WTC11 (cell line): ENCODE results near the gene PIP4K2B. TPM values are rescaled to one million over a fixed set of nuclear protein-coding genes. Genes with fewer than 3 reads are reported as not detected.

Experiments used
- ATAC-seq: fragments of 200-7000 bp; cut with Tn5 transposase; 2 replicates; pipeline ENCODE4 v1.10.0; 2021; ENCODE audit warnings: mild to moderate bottlenecking, moderate library complexity
- CTCF ChIA-PET: fragments of 300-600 bp; sonication (Branson Sonifier 250); formaldehyde crosslinking; loops from one replicate; lab custom pipeline; 2021; ENCODE audit warnings: antibody characterized with exemption; lab: Charles Lee
- POLR2A ChIA-PET: fragments of 350-600 bp; sonication (Branson Sonifier 250); formaldehyde crosslinking; loops from one replicate; lab custom pipeline; 2021; ENCODE audit warnings: antibody characterized with exemption; lab: Charles Lee
- DNase-seq: peaks from one replicate; pipeline ENCODE4 v3.0.0; 2021; ENCODE audit warnings: low spot score
- H3K27ac Mint-ChIP-seq: 2 replicates; pipeline ENCODE4 v1.8.0; 2021; ENCODE audit warnings: mixed read lengths
- H3K27me3 Mint-ChIP-seq: 2 replicates; pipeline ENCODE4 v1.8.0; 2021; ENCODE audit warnings: low read depth, mild to moderate bottlenecking, moderate library complexity, mixed read lengths
- H3K36me3 Mint-ChIP-seq: 2 replicates; pipeline ENCODE4 v1.8.0; 2021; ENCODE audit warnings: mixed read lengths
- H3K4me1 Mint-ChIP-seq: 2 replicates; pipeline ENCODE4 v1.8.0; 2022; ENCODE audit warnings: mixed read lengths
- H3K4me3 Mint-ChIP-seq: 2 replicates; pipeline ENCODE4 v1.8.0; 2021; ENCODE audit warnings: mild to moderate bottlenecking, moderate library complexity, mixed read lengths
- H3K9me3 Mint-ChIP-seq: 2 replicates; pipeline ENCODE4 v1.8.0; 2021; ENCODE audit warnings: mixed read lengths
- CBFB ChIP-seq: sonication (generic); formaldehyde crosslinking; IDR thresholded peaks from 2 replicates; pipeline ENCODE4 v1.8.1; 2022; ENCODE audit warnings: mild to moderate bottlenecking, low read depth, missing genetic modification reagents
- CTCF ChIP-seq: fragments of 200-600 bp; IDR thresholded peaks from 2 replicates; pipeline ENCODE4 v1.8.0; 2022; ENCODE audit warnings: antibody characterized with exemption
- E2F4 ChIP-seq: sonication (generic); formaldehyde crosslinking; IDR thresholded peaks from 2 replicates; pipeline ENCODE4 v1.8.1; 2022; ENCODE audit warnings: low read depth, mild to moderate bottlenecking, moderate library complexity, missing genetic modification reagents, borderline replicate concordance
- NFATC4 ChIP-seq: fragments of 250-450 bp; sonication (Bioruptor Pico); IDR thresholded peaks from 2 replicates; pipeline ENCODE4 v1.9.0; 2021; ENCODE audit warnings: mild to moderate bottlenecking
- PREB ChIP-seq: sonication (generic); formaldehyde crosslinking; IDR thresholded peaks from 2 replicates; pipeline ENCODE4 v1.8.1; 2022; ENCODE audit warnings: mild to moderate bottlenecking, missing genetic modification reagents, moderate library complexity, borderline replicate concordance
- PRRX2 ChIP-seq: fragments of 250-450 bp; sonication (Bioruptor Pico); IDR thresholded peaks from 2 replicates; pipeline ENCODE4 v1.8.0; 2021; ENCODE audit warnings: mild to moderate bottlenecking
- SOX15 ChIP-seq: fragments of 250-450 bp; sonication (Bioruptor Pico); IDR thresholded peaks from 2 replicates; pipeline ENCODE4 v1.9.0; 2021; ENCODE audit warnings: mild to moderate bottlenecking
- ZBTB21 ChIP-seq: sonication (generic); formaldehyde crosslinking; IDR thresholded peaks from 2 replicates; pipeline ENCODE4 v1.8.1; 2023; ENCODE audit warnings: mild to moderate bottlenecking, missing genetic modification reagents, borderline replicate concordance
- ZNF425 ChIP-seq: fragments of 250-450 bp; sonication (Bioruptor Pico); conservative IDR thresholded peaks from 2 replicates; pipeline ENCODE4 v1.9.0; 2021; ENCODE audit warnings: mild to moderate bottlenecking
- total RNA-seq: library from RNA; stranded (reverse); gene quantifications from 3 replicates; pipeline ENCODE4 v1.2.3, GENCODE V29; 2021
- TF ChIP-seq, protein P1 (sequence below): fragments of 250-450 bp; sonication (Bioruptor Pico); IDR thresholded peaks from 2 replicates; pipeline ENCODE4 v1.9.0; 2021; ENCODE audit warnings: mild to moderate bottlenecking
- TF ChIP-seq, protein P2 (sequence below): sonication (generic); formaldehyde crosslinking; IDR thresholded peaks from 2 replicates; pipeline ENCODE4 v1.8.1; 2023; ENCODE audit warnings: mild to moderate bottlenecking, missing genetic modification reagents, borderline replicate concordance
- TF ChIP-seq, protein P3 (sequence below): sonication (generic); formaldehyde crosslinking; IDR thresholded peaks from 2 replicates; pipeline ENCODE4 v1.8.1; 2023; ENCODE audit warnings: mild to moderate bottlenecking, missing genetic modification reagents, moderate library complexity

The PIP4K2B gene
- total RNA-seq, 1 experiment from 2014 or later = 61.9 TPM

DNA sequence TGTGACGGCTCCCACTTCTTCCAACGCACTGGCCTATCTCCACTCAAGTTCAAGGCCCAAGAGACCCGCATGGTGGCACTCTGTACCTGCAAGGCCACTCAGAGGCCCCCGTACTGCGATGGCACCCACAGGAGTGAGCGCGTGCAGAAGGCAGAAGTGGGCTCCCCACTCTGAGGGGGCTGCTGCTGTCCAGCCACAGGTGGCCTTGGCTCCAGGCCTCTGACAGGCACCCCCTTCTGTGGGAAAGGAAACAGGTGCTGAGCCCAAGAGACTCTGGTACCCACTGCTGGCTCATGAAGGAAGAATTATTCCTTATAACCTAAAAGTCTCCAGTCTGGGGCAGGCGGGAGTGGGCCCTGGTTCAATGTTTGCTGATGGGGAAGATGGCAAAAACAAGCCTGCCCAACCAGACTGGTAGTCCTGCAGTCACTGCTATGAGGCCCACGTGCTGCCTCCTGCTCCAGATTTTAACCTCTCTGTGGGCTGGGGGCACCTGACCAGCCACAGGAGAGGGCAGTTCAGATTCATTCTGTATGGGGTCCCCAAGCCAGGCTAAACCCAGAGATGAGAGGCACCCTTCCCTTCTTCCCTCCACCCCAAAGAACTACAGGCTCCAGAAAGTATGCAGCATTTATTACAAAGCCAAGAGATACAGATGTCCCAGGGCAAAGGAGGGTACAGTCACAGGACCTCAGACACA is 65.9 kb downstream of the PIP4K2B start:
- no peak for ATAC-seq
- TF ChIP-seq, protein P1, sequence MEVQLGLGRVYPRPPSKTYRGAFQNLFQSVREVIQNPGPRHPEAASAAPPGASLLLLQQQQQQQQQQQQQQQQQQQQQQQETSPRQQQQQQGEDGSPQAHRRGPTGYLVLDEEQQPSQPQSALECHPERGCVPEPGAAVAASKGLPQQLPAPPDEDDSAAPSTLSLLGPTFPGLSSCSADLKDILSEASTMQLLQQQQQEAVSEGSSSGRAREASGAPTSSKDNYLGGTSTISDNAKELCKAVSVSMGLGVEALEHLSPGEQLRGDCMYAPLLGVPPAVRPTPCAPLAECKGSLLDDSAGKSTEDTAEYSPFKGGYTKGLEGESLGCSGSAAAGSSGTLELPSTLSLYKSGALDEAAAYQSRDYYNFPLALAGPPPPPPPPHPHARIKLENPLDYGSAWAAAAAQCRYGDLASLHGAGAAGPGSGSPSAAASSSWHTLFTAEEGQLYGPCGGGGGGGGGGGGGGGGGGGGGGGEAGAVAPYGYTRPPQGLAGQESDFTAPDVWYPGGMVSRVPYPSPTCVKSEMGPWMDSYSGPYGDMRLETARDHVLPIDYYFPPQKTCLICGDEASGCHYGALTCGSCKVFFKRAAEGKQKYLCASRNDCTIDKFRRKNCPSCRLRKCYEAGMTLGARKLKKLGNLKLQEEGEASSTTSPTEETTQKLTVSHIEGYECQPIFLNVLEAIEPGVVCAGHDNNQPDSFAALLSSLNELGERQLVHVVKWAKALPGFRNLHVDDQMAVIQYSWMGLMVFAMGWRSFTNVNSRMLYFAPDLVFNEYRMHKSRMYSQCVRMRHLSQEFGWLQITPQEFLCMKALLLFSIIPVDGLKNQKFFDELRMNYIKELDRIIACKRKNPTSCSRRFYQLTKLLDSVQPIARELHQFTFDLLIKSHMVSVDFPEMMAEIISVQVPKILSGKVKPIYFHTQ (CRISPR knock-in tag) = no peak
- TF ChIP-seq, protein P2, sequence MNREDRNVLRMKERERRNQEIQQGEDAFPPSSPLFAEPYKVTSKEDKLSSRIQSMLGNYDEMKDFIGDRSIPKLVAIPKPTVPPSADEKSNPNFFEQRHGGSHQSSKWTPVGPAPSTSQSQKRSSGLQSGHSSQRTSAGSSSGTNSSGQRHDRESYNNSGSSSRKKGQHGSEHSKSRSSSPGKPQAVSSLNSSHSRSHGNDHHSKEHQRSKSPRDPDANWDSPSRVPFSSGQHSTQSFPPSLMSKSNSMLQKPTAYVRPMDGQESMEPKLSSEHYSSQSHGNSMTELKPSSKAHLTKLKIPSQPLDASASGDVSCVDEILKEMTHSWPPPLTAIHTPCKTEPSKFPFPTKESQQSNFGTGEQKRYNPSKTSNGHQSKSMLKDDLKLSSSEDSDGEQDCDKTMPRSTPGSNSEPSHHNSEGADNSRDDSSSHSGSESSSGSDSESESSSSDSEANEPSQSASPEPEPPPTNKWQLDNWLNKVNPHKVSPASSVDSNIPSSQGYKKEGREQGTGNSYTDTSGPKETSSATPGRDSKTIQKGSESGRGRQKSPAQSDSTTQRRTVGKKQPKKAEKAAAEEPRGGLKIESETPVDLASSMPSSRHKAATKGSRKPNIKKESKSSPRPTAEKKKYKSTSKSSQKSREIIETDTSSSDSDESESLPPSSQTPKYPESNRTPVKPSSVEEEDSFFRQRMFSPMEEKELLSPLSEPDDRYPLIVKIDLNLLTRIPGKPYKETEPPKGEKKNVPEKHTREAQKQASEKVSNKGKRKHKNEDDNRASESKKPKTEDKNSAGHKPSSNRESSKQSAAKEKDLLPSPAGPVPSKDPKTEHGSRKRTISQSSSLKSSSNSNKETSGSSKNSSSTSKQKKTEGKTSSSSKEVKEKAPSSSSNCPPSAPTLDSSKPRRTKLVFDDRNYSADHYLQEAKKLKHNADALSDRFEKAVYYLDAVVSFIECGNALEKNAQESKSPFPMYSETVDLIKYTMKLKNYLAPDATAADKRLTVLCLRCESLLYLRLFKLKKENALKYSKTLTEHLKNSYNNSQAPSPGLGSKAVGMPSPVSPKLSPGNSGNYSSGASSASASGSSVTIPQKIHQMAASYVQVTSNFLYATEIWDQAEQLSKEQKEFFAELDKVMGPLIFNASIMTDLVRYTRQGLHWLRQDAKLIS (CRISPR knock-in tag) = 0 out of 2 replicates have a peak, but pooled peaks have one; percentile 28
- no peak for TF ChIP-seq ZNF425 (CRISPR knock-in tag)
- TF ChIP-seq PREB (CRISPR knock-in tag) = no peak
- TF ChIP-seq PRRX2 = no peak
- TF ChIP-seq, all 79 proteins: peak for 1
- Mint-ChIP-seq H3K9me3 (no peaks in the 10 kb centered on the region), H3K4me3 (no peak overlapping the region), H3K4me1 (peaks cover 32% of the 10 kb centered on the region), H3K36me3 (peaks cover 12% of the 10 kb centered on the region), H3K27ac (no peak overlapping the region), H3K27me3 (peaks cover 11% of the 10 kb centered on the region)
- DNase-seq = no peak
- POLR2A ChIA-PET = no interaction called here
- CTCF ChIA-PET = interaction anchor here (0.6 to 3.4 kb wide), 8 partner anchors 10 to 169 kb away, joined by 4 to 37 read pairs (median 26); partner anchors contain the start of gene MLLT6

GRCh38 chr17:38732376-38733281 is 66.7 kb downstream of the PIP4K2B start:
- ChIA-PET POLR2A (no interaction called here), CTCF (interaction anchor here (2.3 to 2.6 kb wide), 4 partner anchors 13 to 174 kb away, joined by 12 to 24 read pairs (median 20); no protein-coding TSS in a partner anchor)
- H3K36me3 Mint-ChIP-seq = peaks cover 5% of the 10 kb centered on the region
- H3K4me1 Mint-ChIP-seq = peaks cover 40% of the 10 kb centered on the region
- ATAC-seq (no peak), DNase-seq (no peak)
- 0 out of 2 replicates have a peak overlapping the region, but pooled peaks have one; percentile 28 for H3K4me3 Mint-ChIP-seq
- H3K27ac Mint-ChIP-seq = no peak overlapping the region
- H3K9me3 Mint-ChIP-seq = no peaks in the 10 kb centered on the region
- peaks cover 19% of the 10 kb centered on the region for H3K27me3 Mint-ChIP-seq
- TF ChIP-seq CTCF = no peak
- TF ChIP-seq E2F4 (CRISPR knock-in tag) = no peak
- TF ChIP-seq, protein P3, sequence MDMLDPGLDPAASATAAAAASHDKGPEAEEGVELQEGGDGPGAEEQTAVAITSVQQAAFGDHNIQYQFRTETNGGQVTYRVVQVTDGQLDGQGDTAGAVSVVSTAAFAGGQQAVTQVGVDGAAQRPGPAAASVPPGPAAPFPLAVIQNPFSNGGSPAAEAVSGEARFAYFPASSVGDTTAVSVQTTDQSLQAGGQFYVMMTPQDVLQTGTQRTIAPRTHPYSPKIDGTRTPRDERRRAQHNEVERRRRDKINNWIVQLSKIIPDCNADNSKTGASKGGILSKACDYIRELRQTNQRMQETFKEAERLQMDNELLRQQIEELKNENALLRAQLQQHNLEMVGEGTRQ (CRISPR knock-in tag) = no peak
- no peak for TF ChIP-seq ZBTB21 (CRISPR knock-in tag)
- TF ChIP-seq NFATC4 (CRISPR knock-in tag) = 0 out of 2 replicates have a peak, but pooled peaks have one; percentile 9
- TF ChIP-seq, protein P1 (CRISPR knock-in tag) = no peak
- no peak for TF ChIP-seq SOX15 (CRISPR knock-in tag)
- no peak for TF ChIP-seq CBFB (CRISPR knock-in tag)
